Measurements from ENCODE around the gene RGS1.

DNA sequence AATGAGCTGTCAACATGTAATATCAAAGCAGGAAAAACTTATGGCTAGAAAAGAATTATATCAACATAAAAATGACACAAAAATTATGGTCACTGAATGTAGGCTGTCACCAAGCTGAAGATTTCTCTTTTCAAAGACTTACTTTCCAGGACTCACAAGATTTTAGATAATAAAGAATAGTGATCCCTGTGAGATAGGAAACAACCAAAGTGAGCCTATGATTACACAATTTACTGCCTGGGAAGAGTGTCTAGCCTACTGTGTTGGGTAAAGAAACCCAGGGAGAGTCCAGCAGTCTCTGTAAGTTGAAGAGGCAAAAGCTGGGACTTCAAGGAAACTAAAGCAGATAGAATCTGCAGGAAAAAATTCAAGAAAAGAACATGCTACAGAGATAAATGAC lies 20.2 kb upstream of the RGS1 start:
- TF ChIP-seq POLR2AphosphoS5 (IDR thresholded peaks at IDR 0.05) (no peak), CTCF (IDR thresholded peaks at IDR 0.05) (no peak), POLR2A (IDR thresholded peaks at IDR 0.05) (no peak), EP300 (IDR thresholded peaks at IDR 0.05) (no peak)
